ENCODE measurements around the gene ETNK2. TPM values are rescaled to one million over a fixed set of nuclear protein-coding genes. Genes with fewer than 3 reads are reported as not detected.

The ETNK2 gene
- total and polyA plus RNA-seq, 2 experiments from 2014 or later = 4.2 to 5.0 TPM

GRCh38 chr1:204153667-204154066 lies 1.8 kb upstream of the ETNK2 start:
- Histone ChIP-seq H3F3A (ENCODE audit: insufficient read depth) (no peaks in the 10 kb centered on the region; the same call in 1 of the 2 replicates), H4K20me1 (ENCODE audit: insufficient read depth) (no peaks in the 10 kb centered on the region), H3K4me1 (ENCODE audit: insufficient read depth) (no peaks in the 10 kb centered on the region), H3K9ac (no peak overlapping the region), H3K4me3 (no peak overlapping the region), H3K4me2 (ENCODE audit: unreplicated experiment) (no peak overlapping the region), H3K9me3 (ENCODE audit: low read depth) (no peaks in the 10 kb centered on the region), H2AFZ (no peak overlapping the region), H3K9me2 (ENCODE audit: insufficient read depth) (no peaks in the 10 kb centered on the region), H3K36me3 (ENCODE audit: low read depth) (no peaks in the 10 kb centered on the region), H3K27me3 (replicated peaks; ENCODE audit: insufficient read depth) (no peaks in the 10 kb centered on the region), H3K79me2 (ENCODE audit: insufficient read depth) (no peaks in the 10 kb centered on the region), H3K27ac (no peak overlapping the region)
- no peak for DNase-seq
- TF ChIP-seq EZH2 (IDR thresholded peaks at IDR 0.05; ENCODE audit: insufficient read depth, poor library complexity, severe bottlenecking) = no peak
- no peak for TF ChIP-seq EZH2phosphoT487 (IDR thresholded peaks at IDR 0.05; ENCODE audit: insufficient read depth, low read depth)
- in situ Hi-C loops (cut with MboI) = no loop called here
- 87 to 91% methylated on average over 5 of the region's 5 CpGs for WGBS, 2 experiments (ENCODE audit: low coverage in 1 of 2, low lambda C conversion rate in 2 of 2, missing lambda C conversion rate in 2 of 2)

GRCh38 chr1:204152310-204153044 lies 633 bp upstream of the ETNK2 start:
- Histone ChIP-seq H4K20me1 (ENCODE audit: insufficient read depth) (no peaks in the 10 kb centered on the region), H3K4me2 (ENCODE audit: unreplicated experiment) (peak overlapping the region; percentile 73), H2AFZ (peak overlapping the region; percentile 79), H3K27ac (no peak overlapping the region), H3K4me1 (ENCODE audit: insufficient read depth) (no peaks in the 10 kb centered on the region), H3K27me3 (replicated peaks; ENCODE audit: insufficient read depth) (no peaks in the 10 kb centered on the region), H3K79me2 (ENCODE audit: insufficient read depth) (no peaks in the 10 kb centered on the region), H3K9me3 (ENCODE audit: low read depth) (no peaks in the 10 kb centered on the region), H3K9me2 (ENCODE audit: insufficient read depth) (no peaks in the 10 kb centered on the region), H3K4me3 (peak overlapping the region; percentile 70), H3K9ac (peak overlapping the region; percentile 70), H3K36me3 (ENCODE audit: low read depth) (no peaks in the 10 kb centered on the region), H3F3A (ENCODE audit: insufficient read depth) (no peaks in the 10 kb centered on the region; the same call in 1 of the 2 replicates)
- in situ Hi-C loops (cut with MboI) = no loop called here
- no peak for DNase-seq
- TF ChIP-seq EZH2phosphoT487 (IDR thresholded peaks at IDR 0.05; ENCODE audit: insufficient read depth, low read depth) (no peak), EZH2 (IDR thresholded peaks at IDR 0.05; ENCODE audit: insufficient read depth, poor library complexity, severe bottlenecking) (no peak)
- 48 to 75% methylated on average over 15 to 24 of the region's 25 CpGs for WGBS, 2 experiments (ENCODE audit: low coverage in 1 of 2, low lambda C conversion rate in 2 of 2, missing lambda C conversion rate in 2 of 2)

GRCh38 chr1:204150702-204151551 lies 917 bp downstream of the ETNK2 start:
- Histone ChIP-seq H3K36me3 (ENCODE audit: low read depth) (no peaks in the 10 kb centered on the region), H3K4me3 (peak overlapping the region; percentile 70), H3K27ac (no peak overlapping the region), H3K9me2 (ENCODE audit: insufficient read depth) (no peaks in the 10 kb centered on the region), H3K4me2 (ENCODE audit: unreplicated experiment) (peak overlapping the region; percentile 73), H3K9ac (peak overlapping the region; percentile 61), H2AFZ (peak overlapping the region; percentile 90), H3K79me2 (ENCODE audit: insufficient read depth) (no peaks in the 10 kb centered on the region), H3F3A (ENCODE audit: insufficient read depth) (no peaks in the 10 kb centered on the region; the same call in 1 of the 2 replicates), H3K4me1 (ENCODE audit: insufficient read depth) (no peaks in the 10 kb centered on the region), H3K9me3 (ENCODE audit: low read depth) (no peaks in the 10 kb centered on the region), H4K20me1 (ENCODE audit: insufficient read depth) (no peaks in the 10 kb centered on the region), H3K27me3 (replicated peaks; ENCODE audit: insufficient read depth) (no peaks in the 10 kb centered on the region)
- peak; percentile 39 for DNase-seq
- TF ChIP-seq EZH2phosphoT487 (IDR thresholded peaks at IDR 0.05; ENCODE audit: insufficient read depth, low read depth) = no peak
- no peak for TF ChIP-seq EZH2 (IDR thresholded peaks at IDR 0.05; ENCODE audit: insufficient read depth, poor library complexity, severe bottlenecking)
- in situ Hi-C loops (cut with MboI) = no loop called here
- 17 to 18% methylated on average over 27 to 32 of the region's 33 CpGs for WGBS, 2 experiments (ENCODE audit: low coverage in 1 of 2, low lambda C conversion rate in 2 of 2, missing lambda C conversion rate in 2 of 2)

GRCh38 chr1:204149635-204150565 lies 1.9 kb downstream of the ETNK2 start:
- Histone ChIP-seq H3K9me3 (ENCODE audit: low read depth) (no peaks in the 10 kb centered on the region), H3K27me3 (replicated peaks; ENCODE audit: insufficient read depth) (no peaks in the 10 kb centered on the region), H3F3A (ENCODE audit: insufficient read depth) (no peaks in the 10 kb centered on the region; the same call in 1 of the 2 replicates), H3K4me1 (ENCODE audit: insufficient read depth) (no peaks in the 10 kb centered on the region), H3K36me3 (ENCODE audit: low read depth) (no peaks in the 10 kb centered on the region), H3K9me2 (ENCODE audit: insufficient read depth) (no peaks in the 10 kb centered on the region), H2AFZ (no peak overlapping the region), H3K9ac (no peak overlapping the region), H3K27ac (no peak overlapping the region), H4K20me1 (ENCODE audit: insufficient read depth) (no peaks in the 10 kb centered on the region), H3K79me2 (ENCODE audit: insufficient read depth) (no peaks in the 10 kb centered on the region), H3K4me3 (no peak overlapping the region), H3K4me2 (ENCODE audit: unreplicated experiment) (no peak overlapping the region)
- DNase-seq = no peak
- in situ Hi-C loops (cut with MboI) = no loop called here
- no peak for TF ChIP-seq EZH2phosphoT487 (IDR thresholded peaks at IDR 0.05; ENCODE audit: insufficient read depth, low read depth)
- 71 to 73% methylated on average over 16 of the region's 16 CpGs for WGBS, 2 experiments (ENCODE audit: low coverage in 1 of 2, low lambda C conversion rate in 2 of 2, missing lambda C conversion rate in 2 of 2)
